AG04450 (cell line): ENCODE measurements around the gene COX6B1. TPM values are rescaled to one million over a fixed set of nuclear protein-coding genes. Genes with fewer than 3 reads are reported as not detected.

Source experiments
- CTCF ChIA-PET: fragments of 300-600, 350-600 bp; formaldehyde crosslinking; extraction: SDS; loops from one replicate; lab custom pipeline; 2022; ENCODE audit warnings: antibody characterized with exemption, inconsistent platforms; lab: Charles Lee
- POLR2A ChIA-PET: fragments of 350-600 bp; formaldehyde crosslinking; extraction: SDS; loops from one replicate; lab custom pipeline; 2021; ENCODE audit warnings: antibody characterized with exemption, inconsistent platforms; lab: Yijun Ruan, JAX
- DNase-seq: peaks from one replicate; pipeline ENCODE4 v3.0.0-alpha.2; 2011; ENCODE audit warnings: low read depth, low spot score
- H3K27ac ChIP-seq: one replicate; pipeline ENCODE4 v1.5.1; 2012; ENCODE audit warnings: low read depth, low read length, control low read depth
- H3K27me3 ChIP-seq: one replicate; pipeline ENCODE4 v1.6.0; 2012; ENCODE audit warnings: low read length; ENCODE audit not compliant: control insufficient read depth, insufficient read depth
- H3K4me3 ChIP-seq: 2 replicates; pipeline ENCODE4 v1.5.1; 2011; ENCODE audit warnings: mild to moderate bottlenecking, low read depth, low read length, control low read depth
- H3K9me3 ChIP-seq: 2 replicates; pipeline ENCODE4 v1.5.1; 2012; ENCODE audit warnings: low read length; ENCODE audit not compliant: control insufficient read depth, insufficient read depth
- polyA plus RNA-seq: library from polyadenylated mRNA; depleted of rRNA; stranded (reverse); fragments of >200 nt; gene quantifications from 2 replicates; pipeline ENCODE4 v1.2.3, GENCODE V29; 2011
- TF ChIP-seq, protein P1 (sequence below): IDR thresholded peaks from 2 replicates; pipeline ENCODE4 v1.5.1; 2011; ENCODE audit warnings: low read depth, low read length, control low read depth, inconsistent platforms

The COX6B1 gene
- polyA plus RNA-seq, 1 experiment, result 398 TPM

GRCh38 chr19:35692010-35692409, 43.9 kb downstream of the COX6B1 start:
- no peak overlapping the region for H3K4me3 ChIP-seq
- no peak for DNase-seq
- POLR2A ChIA-PET, result no interaction called here
- CTCF ChIA-PET, result interaction anchor here (0.6 to 3.2 kb wide), 9 partner anchors 8 to 551 kb away, joined by 3 to 23 read pairs (median 6); partner anchors contain the start of gene LIN37
- H3K27ac ChIP-seq, result no peak overlapping the region
- TF ChIP-seq, protein P1, sequence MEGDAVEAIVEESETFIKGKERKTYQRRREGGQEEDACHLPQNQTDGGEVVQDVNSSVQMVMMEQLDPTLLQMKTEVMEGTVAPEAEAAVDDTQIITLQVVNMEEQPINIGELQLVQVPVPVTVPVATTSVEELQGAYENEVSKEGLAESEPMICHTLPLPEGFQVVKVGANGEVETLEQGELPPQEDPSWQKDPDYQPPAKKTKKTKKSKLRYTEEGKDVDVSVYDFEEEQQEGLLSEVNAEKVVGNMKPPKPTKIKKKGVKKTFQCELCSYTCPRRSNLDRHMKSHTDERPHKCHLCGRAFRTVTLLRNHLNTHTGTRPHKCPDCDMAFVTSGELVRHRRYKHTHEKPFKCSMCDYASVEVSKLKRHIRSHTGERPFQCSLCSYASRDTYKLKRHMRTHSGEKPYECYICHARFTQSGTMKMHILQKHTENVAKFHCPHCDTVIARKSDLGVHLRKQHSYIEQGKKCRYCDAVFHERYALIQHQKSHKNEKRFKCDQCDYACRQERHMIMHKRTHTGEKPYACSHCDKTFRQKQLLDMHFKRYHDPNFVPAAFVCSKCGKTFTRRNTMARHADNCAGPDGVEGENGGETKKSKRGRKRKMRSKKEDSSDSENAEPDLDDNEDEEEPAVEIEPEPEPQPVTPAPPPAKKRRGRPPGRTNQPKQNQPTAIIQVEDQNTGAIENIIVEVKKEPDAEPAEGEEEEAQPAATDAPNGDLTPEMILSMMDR, result no peak
- no peaks in the 10 kb centered on the region for H3K9me3 ChIP-seq
- H3K27me3 ChIP-seq, result peaks cover 4% of the 10 kb centered on the region

GRCh38 chr19:35693422-35693821, 45.3 kb downstream of the COX6B1 start:
- TF ChIP-seq, protein P1, result no peak
- ChIA-PET POLR2A (no interaction called here), CTCF (interaction anchor here (0.9 to 3.2 kb wide), 12 partner anchors 9 to 203 kb away, joined by 3 to 23 read pairs (median 4); partner anchors contain the start of gene LIN37)
- H3K27ac ChIP-seq, result no peak overlapping the region
- H3K9me3 ChIP-seq, result no peaks in the 10 kb centered on the region
- DNase-seq, result no peak
- no peak overlapping the region for H3K4me3 ChIP-seq
- H3K27me3 ChIP-seq, result peaks cover 4% of the 10 kb centered on the region

GRCh38 chr19:35693835-35694599, 45.9 kb downstream of the COX6B1 start:
- Histone ChIP-seq H3K27ac (no peak overlapping the region), H3K4me3 (no peak overlapping the region), H3K9me3 (no peaks in the 10 kb centered on the region), H3K27me3 (peaks cover 4% of the 10 kb centered on the region)
- peak; percentile 54 for DNase-seq
- CTCF ChIA-PET, result interaction anchor here (0.8 to 3.2 kb wide), 14 partner anchors 9 to 126 kb away, joined by 3 to 22 read pairs (median 4); partner anchors contain the start of genes LIN37, PSENEN and U2AF1L4
- TF ChIP-seq, protein P1, result peak; percentile 99
- POLR2A ChIA-PET, result no interaction called here

DNA sequence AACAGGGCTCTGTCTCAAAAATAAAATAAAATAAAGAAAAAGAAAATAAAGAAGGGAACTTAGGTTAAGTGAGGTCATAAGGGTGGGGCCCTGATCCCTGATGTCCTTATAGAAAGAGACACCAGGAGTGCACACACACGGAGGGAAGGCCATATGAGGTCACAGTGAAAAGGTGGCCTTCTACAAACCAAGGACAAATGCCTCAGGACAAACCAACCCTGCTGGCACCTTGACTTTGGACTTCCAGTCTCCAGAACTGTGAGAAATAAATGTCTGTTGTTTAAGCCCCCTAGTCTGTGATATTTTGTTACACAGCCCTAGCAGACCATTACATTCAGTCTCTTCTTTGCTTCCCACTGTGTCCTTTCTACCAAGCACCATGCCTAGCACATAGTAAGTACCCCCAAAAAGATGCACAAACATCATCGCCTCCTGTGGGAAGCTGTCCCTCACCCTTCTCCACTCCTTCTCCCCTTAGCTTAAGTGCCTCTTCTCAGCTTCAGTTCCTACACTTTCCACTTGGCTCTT, 47.8 kb downstream of the COX6B1 start:
- ChIA-PET POLR2A (no interaction called here), CTCF (interaction anchor here (0.8 to 1.5 kb wide), 2 partner anchors 12 to 123 kb away, joined by 4 to 5 read pairs; no protein-coding TSS in a partner anchor)
- DNase-seq, result no peak
- Histone ChIP-seq H3K4me3 (no peak overlapping the region), H3K9me3 (no peaks in the 10 kb centered on the region), H3K27me3 (peaks cover 4% of the 10 kb centered on the region), H3K27ac (no peak overlapping the region)
- TF ChIP-seq, protein P1, result no peak

DNA sequence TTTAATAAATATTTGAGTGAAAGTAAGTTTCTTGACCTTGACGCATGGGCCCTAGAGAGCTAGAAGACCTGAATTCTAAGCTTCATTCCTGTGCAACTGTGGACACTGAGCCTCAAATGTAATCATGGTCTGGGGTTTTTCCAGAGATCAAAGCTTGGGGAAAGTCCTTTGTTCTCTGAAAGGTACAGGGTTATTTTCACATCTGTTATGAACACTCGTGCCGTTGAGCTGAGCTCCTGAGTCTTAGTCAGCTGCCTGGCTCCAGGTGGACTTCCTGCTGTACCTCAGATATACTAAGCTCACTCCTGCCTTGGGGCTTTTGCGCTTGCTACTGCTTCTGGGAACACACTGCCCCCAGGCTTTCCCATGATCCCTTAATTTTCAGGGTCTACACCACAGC, 48.7 kb downstream of the COX6B1 start:
- peaks cover 4% of the 10 kb centered on the region for H3K27me3 ChIP-seq
- ChIA-PET CTCF (interaction anchor here (0.8 to 1.5 kb wide), 2 partner anchors 11 to 122 kb away, joined by 4 to 5 read pairs; no protein-coding TSS in a partner anchor), POLR2A (no interaction called here)

More for the DNA sequence above, 48.7 kb downstream of the COX6B1 start:
- TF ChIP-seq, protein P1, result no peak
- Histone ChIP-seq H3K4me3 (no peak overlapping the region), H3K27ac (no peak overlapping the region), H3K9me3 (no peaks in the 10 kb centered on the region)
- no peak for DNase-seq
